Kidney epithelial cell (primary cell): Measurements from ENCODE around the gene AUH. TPM values are rescaled to one million over a fixed set of nuclear protein-coding genes. Genes with fewer than 3 reads are reported as not detected.
A peak's percentile ranks its signal among the peaks of the same experiment; 100 is the strongest.

Experiments
- DNase-seq: peaks from one replicate; pipeline ENCODE4 v3.0.0-alpha.2; 2010; ENCODE audit warnings: low read depth
- H3K27me3 ChIP-seq: 2 replicates; pipeline ENCODE4 v1.6.0; 2011; ENCODE audit warnings: low read length; ENCODE audit not compliant: control insufficient read depth, insufficient read depth
- H3K36me3 ChIP-seq: 2 replicates; pipeline ENCODE4 v1.5.1; 2011; ENCODE audit warnings: low read length; ENCODE audit not compliant: control insufficient read depth, insufficient read depth
- H3K4me3 ChIP-seq: 2 replicates; pipeline ENCODE4 v1.5.1; 2011; ENCODE audit warnings: low read depth, mild to moderate bottlenecking, control low read depth, low read length
- CTCF ChIP-seq: IDR thresholded peaks from 2 replicates; pipeline ENCODE4 v1.5.1; 2011; ENCODE audit warnings: mild to moderate bottlenecking, moderate library complexity, low read length, control low read depth, inconsistent platforms; ENCODE audit not compliant: insufficient read depth, poor library complexity, severe bottlenecking
- total RNA-seq: library from RNA; depleted of rRNA; stranded (reverse); fragments of >200 nt; gene quantifications from 2 replicates; pipeline ENCODE4 v1.2.3, GENCODE V29; 2015

AUH gene
- total RNA-seq, 1 donor from 2014 or later, result 11.3 TPM

GRCh38 chr9:91196103-91196950 is 165.4 kb downstream of the AUH start:
- no peaks in the 10 kb centered on the region for H3K36me3 ChIP-seq
- H3K4me3 ChIP-seq, result no peak overlapping the region
- TF ChIP-seq CTCF, result no peak
- no peaks in the 10 kb centered on the region for H3K27me3 ChIP-seq
- DNase-seq, result no peak

GRCh38 chr9:91195372-91196012 is 166.2 kb downstream of the AUH start:
- no peak for TF ChIP-seq CTCF
- no peak for DNase-seq
- no peak overlapping the region for H3K4me3 ChIP-seq

GRCh38 chr9:91193658-91194391 is 167.9 kb downstream of the AUH start:
- DNase-seq, result no peak
- no peaks in the 10 kb centered on the region for H3K27me3 ChIP-seq
- no peaks in the 10 kb centered on the region for H3K36me3 ChIP-seq
- TF ChIP-seq CTCF, result no peak
- H3K4me3 ChIP-seq, result peak overlapping the region; percentile 23

More at GRCh38 chr9:91195372-91196012, 166.2 kb downstream of the AUH start:
- Histone ChIP-seq H3K27me3 (no peaks in the 10 kb centered on the region), H3K36me3 (no peaks in the 10 kb centered on the region)

GRCh38 chr9:91193087-91193657 is 168.5 kb downstream of the AUH start:
- peak overlapping the region; percentile 23 for H3K4me3 ChIP-seq
- no peaks in the 10 kb centered on the region for H3K36me3 ChIP-seq
- TF ChIP-seq CTCF, result no peak
- peak; percentile 93 for DNase-seq
- no peaks in the 10 kb centered on the region for H3K27me3 ChIP-seq

GRCh38 chr9:91192381-91193086 is 169.2 kb downstream of the AUH start:
- Histone ChIP-seq H3K27me3 (no peaks in the 10 kb centered on the region), H3K4me3 (no peak overlapping the region), H3K36me3 (no peaks in the 10 kb centered on the region)
- no peak for DNase-seq
- TF ChIP-seq CTCF, result no peak
